CD14-positive monocyte (primary cell): Measurements from ENCODE around the gene ATP11A. TPM values are rescaled to one million over a fixed set of nuclear protein-coding genes. Genes with fewer than 3 reads are reported as not detected.

Source experiments
- DNase-seq, 3 donors: peaks; one replicate each; pipeline ENCODE4 v3.0.0-alpha.2; 2011 to 2022
- H2AFZ ChIP-seq: 2 replicates; pipeline ENCODE4 v1.6.0; 2012; ENCODE audit warnings: mild to moderate bottlenecking, low read depth, low read length, inconsistent platforms; ENCODE audit not compliant: insufficient read depth, poor library complexity, severe bottlenecking
- H3K27ac ChIP-seq, 2 donors: 1 replicate in 1 of 2; 2 replicates in 1 of 2; pipeline ENCODE4 v1.5.1; 2012 to 2013; ENCODE audit warnings: low read length in 2 of 2, control low read depth in 1 of 2, inconsistent platforms in 1 of 2, low read depth in 1 of 2, mild to moderate bottlenecking in 1 of 2
- H3K27me3 ChIP-seq, 2 donors: one replicate each; pipeline versions ENCODE4 v1.6.0 to v1.6.1; 2011 to 2013; ENCODE audit warnings: low read length in 2 of 2; ENCODE audit not compliant: control insufficient read depth in 2 of 2, insufficient read depth in 2 of 2
- H3K36me3 ChIP-seq, 2 donors: replicated peaks in 1 of 2; 1 replicate in 1 of 2; 2 replicates in 1 of 2; pipeline versions ENCODE4 v1.5.1 to v1.6.1; 2012 to 2013; ENCODE audit warnings: low read length in 2 of 2, control low read depth in 1 of 2, inconsistent platforms in 1 of 2, mild to moderate bottlenecking in 1 of 2; ENCODE audit not compliant: insufficient read depth in 2 of 2, control insufficient read depth in 1 of 2
- H3K4me1 ChIP-seq, 2 donors: 1 replicate in 1 of 2; 2 replicates in 1 of 2; pipeline versions ENCODE4 v1.5.1 to v1.6.1; 2012 to 2013; ENCODE audit warnings: low read length in 2 of 2, control low read depth in 1 of 2, inconsistent platforms in 1 of 2, mild to moderate bottlenecking in 1 of 2, moderate library complexity in 1 of 2; ENCODE audit not compliant: insufficient read depth in 2 of 2, control insufficient read depth in 1 of 2
- H3K4me2 ChIP-seq: replicated peaks from 2 replicates; pipeline ENCODE3; 2012; ENCODE audit warnings: low read length, moderate library complexity, mild to moderate bottlenecking; ENCODE audit not compliant: poor library complexity, severe bottlenecking; ENCODE audit errors: extremely low read depth
- H3K4me3 ChIP-seq, 3 experiments: fragments of 200-600 bp in 1 of 3; sonication (generic) in 1 of 3; replicated peaks in 1 of 3; 1 replicate in 2 of 3; 2 replicates in 1 of 3; pipeline ENCODE4 v1.5.1; 2011 to 2013; ENCODE audit warnings: low read length in 3 of 3, mild to moderate bottlenecking in 3 of 3, control low read depth in 2 of 3, low read depth in 2 of 3, inconsistent platforms in 1 of 3, moderate library complexity in 1 of 3
- H3K79me2 ChIP-seq: 2 replicates; pipeline ENCODE4 v1.6.0; 2012; ENCODE audit warnings: mild to moderate bottlenecking, control low read depth, inconsistent platforms, low read length, moderate library complexity; ENCODE audit not compliant: insufficient read depth
- H3K9ac ChIP-seq: 2 replicates; pipeline ENCODE4 v1.6.0; 2017; ENCODE audit warnings: low read length, mild to moderate bottlenecking; ENCODE audit not compliant: insufficient read depth, poor library complexity, severe bottlenecking
- H3K9me3 ChIP-seq, 2 donors: replicated peaks in 1 of 2; 1 replicate in 1 of 2; 2 replicates in 1 of 2; pipeline versions ENCODE4 v1.5.1 to v1.6.1; 2012 to 2013; ENCODE audit warnings: low read length in 2 of 2, control low read depth in 1 of 2; ENCODE audit not compliant: control insufficient read depth in 1 of 2, insufficient read depth in 1 of 2
- H4K20me1 ChIP-seq: 2 replicates; pipeline ENCODE4 v1.6.0; 2012; ENCODE audit warnings: mild to moderate bottlenecking, low read length, control low read depth, moderate library complexity; ENCODE audit not compliant: insufficient read depth
- H3K27ac Mint-ChIP-seq, 7 donors: one replicate each; pipeline ENCODE4 v1.8.0; 2020; ENCODE audit warnings: mild to moderate bottlenecking in 7 of 7, mixed read lengths in 7 of 7, moderate library complexity in 6 of 7, inconsistent platforms in 2 of 7
- H3K27me3 Mint-ChIP-seq, 3 donors: one replicate each; pipeline ENCODE4 v1.8.0; 2021 to 2022; ENCODE audit warnings: low read depth in 3 of 3, mild to moderate bottlenecking in 3 of 3, mixed read lengths in 3 of 3, moderate library complexity in 3 of 3, inconsistent platforms in 1 of 3
- H3K36me3 Mint-ChIP-seq, 2 donors: one replicate each; pipeline ENCODE4 v1.8.0; 2020; ENCODE audit warnings: mixed read lengths in 2 of 2, inconsistent platforms in 1 of 2, mild to moderate bottlenecking in 1 of 2
- H3K4me1 Mint-ChIP-seq: one replicate; pipeline ENCODE4 v1.8.0; 2020; ENCODE audit warnings: mild to moderate bottlenecking, mixed read lengths
- H3K4me3 Mint-ChIP-seq, 2 donors: one replicate each; pipeline ENCODE4 v1.8.0; 2020; ENCODE audit warnings: mild to moderate bottlenecking in 2 of 2, mixed read lengths in 2 of 2, moderate library complexity in 1 of 2
- H3K9me3 Mint-ChIP-seq, 7 donors: one replicate each; pipeline ENCODE4 v1.8.0; 2020 to 2022; ENCODE audit warnings: mixed read lengths in 7 of 7, mild to moderate bottlenecking in 6 of 7, moderate library complexity in 6 of 7, inconsistent platforms in 2 of 7
- CTCF ChIP-seq: fragments of 200-600 bp; IDR thresholded peaks from one replicate; pipeline ENCODE4 v1.8.0; 2022; ENCODE audit warnings: antibody characterized with exemption, mild to moderate bottlenecking
- WGBS: methylation state at CpG from one replicate; pipeline ENCODE4 v1.1.5; 2013; ENCODE audit warnings: missing lambda C conversion rate; ENCODE audit not compliant: insufficient coverage; 5-methylcytosine and 5-hydroxymethylcytosine counted together
- intact Hi-C, 2 donors: fragments of 100-400 bp; cut with micrococcal nuclease; formaldehyde crosslinking; loops; one replicate each; pipeline versions ENCODE4 v1.15.0 to v1.15.1; 2023
- polyA plus RNA-seq, 3 donors: library from polyadenylated mRNA; depleted of rRNA in 1 of 3; unstranded in 2 of 3; stranded (reverse) in 1 of 3; fragments of 300-500 nt in 2 of 3; fragments of >200 nt in 1 of 3; fragmentation: Illumina TruSeq in 2 of 3; gene quantifications; 1 replicate in 2 of 3; 2 replicates in 1 of 3; pipeline ENCODE4 v1.2.3, GENCODE V29; 2012 to 2021

Gene ATP11A
- polyA plus RNA-seq, 3 donors: 7.2 to 45.4 (median 7.6) TPM

GRCh38 chr13:112838842-112839117 lies 148.9 kb downstream of the ATP11A start:
- Histone ChIP-seq H3K4me1 (no peaks in the 10 kb centered on the region), H4K20me1 (peaks cover 25% of the 10 kb centered on the region), H3K4me2 (no peak overlapping the region), H3K4me3 (no peak overlapping the region), H2AFZ (no peak overlapping the region), H3K27ac (no peak overlapping the region), H3K27me3 (no peaks in the 10 kb centered on the region), H3K79me2 (no peaks in the 10 kb centered on the region), H3K9me3 (peaks cover 0 to 8% of the 10 kb centered on the region in 2 donors), H3K9ac (no peak overlapping the region), H3K36me3 (peaks cover 95 to 100% of the 10 kb centered on the region in 2 donors)
- H3K36me3 Mint-ChIP-seq: peaks cover 84 to 96% of the 10 kb centered on the region in 2 donors
- no peaks in the 10 kb centered on the region for H3K4me1 Mint-ChIP-seq
- 99% methylated on average over 6 of the region's 7 CpGs for WGBS
- DNase-seq: no peak
- H3K9me3 Mint-ChIP-seq: peaks cover 2 to 15% (median 6%) of the 10 kb centered on the region in 7 donors
- peak overlapping the region in 1 of 7 donors; percentile 66 for H3K27ac Mint-ChIP-seq
- no peak for TF ChIP-seq CTCF
- no peaks in the 10 kb centered on the region for H3K27me3 Mint-ChIP-seq
- intact Hi-C loops: no loop called here
- H3K4me3 Mint-ChIP-seq: no peak overlapping the region

- H3K27me3 ChIP-seq: no peaks in the 10 kb centered on the region
- intact Hi-C loops: no loop called here
- no peaks in the 10 kb centered on the region for H3K79me2 ChIP-seq
- Mint-ChIP-seq H3K36me3 (peaks cover 84 to 96% of the 10 kb centered on the region in 2 donors), H3K9me3 (peaks cover 3 to 19% (median 10%) of the 10 kb centered on the region in 7 donors), H3K4me1 (no peaks in the 10 kb centered on the region), H3K27me3 (no peaks in the 10 kb centered on the region), H3K4me3 (no peak overlapping the region), H3K27ac (peak overlapping the region in 1 of 7 donors; percentile 59)
- WGBS: 94% methylated on average over 12 of the region's 12 CpGs
- TF ChIP-seq CTCF: no peak
- no peak overlapping the region for H3K4me2 ChIP-seq
- no peaks in the 10 kb centered on the region for H3K4me1 ChIP-seq
- H3K9me3 ChIP-seq: peaks cover 0 to 12% of the 10 kb centered on the region in 2 donors
- no peak for DNase-seq
- peaks cover 30% of the 10 kb centered on the region for H4K20me1 ChIP-seq
- no peak overlapping the region for H3K27ac ChIP-seq
- no peak overlapping the region for H3K4me3 ChIP-seq
- H3K9ac ChIP-seq: no peak overlapping the region
- peaks cover 95 to 100% of the 10 kb centered on the region in 2 donors for H3K36me3 ChIP-seq
- H2AFZ ChIP-seq: no peak overlapping the region
These were observed 149.7 kb downstream of the ATP11A start for GRCh38 chr13:112839356-112840105.
